HepG2 (cell line): ENCODE results near the gene GPR173. TPM values are rescaled to one million over a fixed set of nuclear protein-coding genes. Genes with fewer than 3 reads are reported as not detected.

Experiments
- ARID3A ChIP-seq: IDR thresholded peaks from 2 replicates; pipeline ENCODE4 v1.6.1; 2012; ENCODE audit warnings: low read depth, low read length, improper control_type of control experiment
- ATM ChIP-seq: fragments of 450-650 bp; IDR thresholded peaks from 2 replicates; pipeline ENCODE4 v1.7.1; 2017; ENCODE audit warnings: mild to moderate bottlenecking, borderline replicate concordance
- HOXD1 ChIP-seq: sonication (generic); formaldehyde crosslinking; IDR thresholded peaks from 2 replicates; pipeline ENCODE4 v1.5.0; 2020; ENCODE audit warnings: missing genetic modification reagents
- MTA1 ChIP-seq: sonication (generic); formaldehyde crosslinking; IDR thresholded peaks from 2 replicates; pipeline ENCODE4 v1.4.0; 2020; ENCODE audit warnings: missing genetic modification reagents, mild to moderate bottlenecking, borderline replicate concordance
- NR3C1 ChIP-seq: sonication (generic); formaldehyde crosslinking; IDR thresholded peaks from 2 replicates; pipeline ENCODE4 v1.4.0; 2020; ENCODE audit warnings: missing genetic modification reagents
- RNF2 ChIP-seq: fragments of 450-650 bp; conservative IDR thresholded peaks from 2 replicates; pipeline ENCODE4 v1.6.1; 2016; ENCODE audit warnings: low read depth
- SATB2 ChIP-seq: sonication (generic); formaldehyde crosslinking; IDR thresholded peaks from 2 replicates; pipeline ENCODE4 v1.5.0; 2020; ENCODE audit warnings: missing genetic modification reagents
- THAP11 ChIP-seq: IDR thresholded peaks from 2 replicates; pipeline ENCODE4 v1.6.1; 2016; ENCODE audit warnings: missing biosample characterization, missing genetic modification reagents
- ZMYM3 ChIP-seq: sonication (generic); formaldehyde crosslinking; IDR thresholded peaks from 2 replicates; pipeline ENCODE4 v1.5.1; 2020; ENCODE audit warnings: mild to moderate bottlenecking, missing genetic modification reagents
- ZNF280D ChIP-seq: sonication (generic); formaldehyde crosslinking; IDR thresholded peaks from 2 replicates; pipeline ENCODE4 v1.5.1; 2020; ENCODE audit warnings: mild to moderate bottlenecking, missing genetic modification reagents
- ZNF343 ChIP-seq: sonication (generic); formaldehyde crosslinking; IDR thresholded peaks from 2 replicates; pipeline ENCODE4 v1.4.0; 2020; ENCODE audit warnings: mild to moderate bottlenecking, missing genetic modification reagents
- ZNF768 ChIP-seq: sonication (generic); formaldehyde crosslinking; IDR thresholded peaks from 2 replicates; pipeline ENCODE4 v1.4.0; 2020; ENCODE audit warnings: missing genetic modification reagents
- polyA plus RNA-seq, 8 experiments: library from polyadenylated mRNA; depleted of rRNA in 3 of 8; stranded (reverse) in 7 of 8; unstranded in 1 of 8; fragments of >200 nt; fragmentation: Illumina TruSeq in 4 of 8; extraction: Trizol in 4 of 8; gene quantifications; 2 replicates each; pipeline versions ENCODE4 v1.2.1 to v1.2.3, GENCODE V29; 2011 to 2016; ENCODE audit warnings: low read depth in 4 of 8, missing spikeins in 1 of 8, mixed read lengths in 1 of 8; ENCODE audit not compliant: insufficient read depth in 1 of 8
- total RNA-seq, 5 experiments: library from RNA; depleted of rRNA; stranded (reverse); fragments of >200 nt; fragmentation: Illumina TruSeq; extraction: Trizol; gene quantifications; 2 replicates each; pipeline ENCODE4 v1.2.3, GENCODE V29; 2016; ENCODE audit warnings: low read depth in 1 of 5
- TF ChIP-seq, protein P1 (sequence below): sonication (generic); formaldehyde crosslinking; conservative IDR thresholded peaks from 2 replicates; pipeline ENCODE4 v1.8.0; 2022; ENCODE audit warnings: mild to moderate bottlenecking, moderate library complexity, missing genetic modification reagents
- TF ChIP-seq, protein P2 (sequence below): sonication (generic); formaldehyde crosslinking; IDR thresholded peaks from 2 replicates; pipeline ENCODE4 v1.4.0; 2020; ENCODE audit warnings: mild to moderate bottlenecking, missing genetic modification reagents

The GPR173 gene
- total and polyA plus RNA-seq, 2 of the 13 experiments (the other 11 are each of a cell fraction or from before 2014, with no cell fraction given): 0.04 TPM; not detected in 1

GRCh38 chrX:53093748-53094581 lies 45.4 kb downstream of the GPR173 start, which contains the start of gene KANTR (continued):
- TF ChIP-seq MTA1 (CRISPR knock-in tag) (no peak), ZNF280D (CRISPR knock-in tag) (no peak), SATB2 (CRISPR knock-in tag) (no peak), ZNF343 (CRISPR knock-in tag) (no peak), ZNF768 (CRISPR knock-in tag) (no peak), NR3C1 (CRISPR knock-in tag) (no peak), THAP11 (no peak; the same call in 1 of the 2 replicates), HOXD1 (CRISPR knock-in tag) (no peak), ZMYM3 (CRISPR knock-in tag) (no peak), ATM (no peak), RNF2 (0 out of 2 replicates have a peak, but pooled peaks have one; percentile 22), ARID3A (no peak)
- TF ChIP-seq, protein P1, sequence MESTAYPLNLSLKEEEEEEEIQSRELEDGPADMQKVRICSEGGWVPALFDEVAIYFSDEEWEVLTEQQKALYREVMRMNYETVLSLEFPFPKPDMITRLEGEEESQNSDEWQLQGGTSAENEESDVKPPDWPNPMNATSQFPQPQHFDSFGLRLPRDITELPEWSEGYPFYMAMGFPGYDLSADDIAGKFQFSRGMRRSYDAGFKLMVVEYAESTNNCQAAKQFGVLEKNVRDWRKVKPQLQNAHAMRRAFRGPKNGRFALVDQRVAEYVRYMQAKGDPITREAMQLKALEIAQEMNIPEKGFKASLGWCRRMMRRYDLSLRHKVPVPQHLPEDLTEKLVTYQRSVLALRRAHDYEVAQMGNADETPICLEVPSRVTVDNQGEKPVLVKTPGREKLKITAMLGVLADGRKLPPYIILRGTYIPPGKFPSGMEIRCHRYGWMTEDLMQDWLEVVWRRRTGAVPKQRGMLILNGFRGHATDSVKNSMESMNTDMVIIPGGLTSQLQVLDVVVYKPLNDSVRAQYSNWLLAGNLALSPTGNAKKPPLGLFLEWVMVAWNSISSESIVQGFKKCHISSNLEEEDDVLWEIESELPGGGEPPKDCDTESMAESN (CRISPR knock-in tag): no peak
- TF ChIP-seq, protein P2, sequence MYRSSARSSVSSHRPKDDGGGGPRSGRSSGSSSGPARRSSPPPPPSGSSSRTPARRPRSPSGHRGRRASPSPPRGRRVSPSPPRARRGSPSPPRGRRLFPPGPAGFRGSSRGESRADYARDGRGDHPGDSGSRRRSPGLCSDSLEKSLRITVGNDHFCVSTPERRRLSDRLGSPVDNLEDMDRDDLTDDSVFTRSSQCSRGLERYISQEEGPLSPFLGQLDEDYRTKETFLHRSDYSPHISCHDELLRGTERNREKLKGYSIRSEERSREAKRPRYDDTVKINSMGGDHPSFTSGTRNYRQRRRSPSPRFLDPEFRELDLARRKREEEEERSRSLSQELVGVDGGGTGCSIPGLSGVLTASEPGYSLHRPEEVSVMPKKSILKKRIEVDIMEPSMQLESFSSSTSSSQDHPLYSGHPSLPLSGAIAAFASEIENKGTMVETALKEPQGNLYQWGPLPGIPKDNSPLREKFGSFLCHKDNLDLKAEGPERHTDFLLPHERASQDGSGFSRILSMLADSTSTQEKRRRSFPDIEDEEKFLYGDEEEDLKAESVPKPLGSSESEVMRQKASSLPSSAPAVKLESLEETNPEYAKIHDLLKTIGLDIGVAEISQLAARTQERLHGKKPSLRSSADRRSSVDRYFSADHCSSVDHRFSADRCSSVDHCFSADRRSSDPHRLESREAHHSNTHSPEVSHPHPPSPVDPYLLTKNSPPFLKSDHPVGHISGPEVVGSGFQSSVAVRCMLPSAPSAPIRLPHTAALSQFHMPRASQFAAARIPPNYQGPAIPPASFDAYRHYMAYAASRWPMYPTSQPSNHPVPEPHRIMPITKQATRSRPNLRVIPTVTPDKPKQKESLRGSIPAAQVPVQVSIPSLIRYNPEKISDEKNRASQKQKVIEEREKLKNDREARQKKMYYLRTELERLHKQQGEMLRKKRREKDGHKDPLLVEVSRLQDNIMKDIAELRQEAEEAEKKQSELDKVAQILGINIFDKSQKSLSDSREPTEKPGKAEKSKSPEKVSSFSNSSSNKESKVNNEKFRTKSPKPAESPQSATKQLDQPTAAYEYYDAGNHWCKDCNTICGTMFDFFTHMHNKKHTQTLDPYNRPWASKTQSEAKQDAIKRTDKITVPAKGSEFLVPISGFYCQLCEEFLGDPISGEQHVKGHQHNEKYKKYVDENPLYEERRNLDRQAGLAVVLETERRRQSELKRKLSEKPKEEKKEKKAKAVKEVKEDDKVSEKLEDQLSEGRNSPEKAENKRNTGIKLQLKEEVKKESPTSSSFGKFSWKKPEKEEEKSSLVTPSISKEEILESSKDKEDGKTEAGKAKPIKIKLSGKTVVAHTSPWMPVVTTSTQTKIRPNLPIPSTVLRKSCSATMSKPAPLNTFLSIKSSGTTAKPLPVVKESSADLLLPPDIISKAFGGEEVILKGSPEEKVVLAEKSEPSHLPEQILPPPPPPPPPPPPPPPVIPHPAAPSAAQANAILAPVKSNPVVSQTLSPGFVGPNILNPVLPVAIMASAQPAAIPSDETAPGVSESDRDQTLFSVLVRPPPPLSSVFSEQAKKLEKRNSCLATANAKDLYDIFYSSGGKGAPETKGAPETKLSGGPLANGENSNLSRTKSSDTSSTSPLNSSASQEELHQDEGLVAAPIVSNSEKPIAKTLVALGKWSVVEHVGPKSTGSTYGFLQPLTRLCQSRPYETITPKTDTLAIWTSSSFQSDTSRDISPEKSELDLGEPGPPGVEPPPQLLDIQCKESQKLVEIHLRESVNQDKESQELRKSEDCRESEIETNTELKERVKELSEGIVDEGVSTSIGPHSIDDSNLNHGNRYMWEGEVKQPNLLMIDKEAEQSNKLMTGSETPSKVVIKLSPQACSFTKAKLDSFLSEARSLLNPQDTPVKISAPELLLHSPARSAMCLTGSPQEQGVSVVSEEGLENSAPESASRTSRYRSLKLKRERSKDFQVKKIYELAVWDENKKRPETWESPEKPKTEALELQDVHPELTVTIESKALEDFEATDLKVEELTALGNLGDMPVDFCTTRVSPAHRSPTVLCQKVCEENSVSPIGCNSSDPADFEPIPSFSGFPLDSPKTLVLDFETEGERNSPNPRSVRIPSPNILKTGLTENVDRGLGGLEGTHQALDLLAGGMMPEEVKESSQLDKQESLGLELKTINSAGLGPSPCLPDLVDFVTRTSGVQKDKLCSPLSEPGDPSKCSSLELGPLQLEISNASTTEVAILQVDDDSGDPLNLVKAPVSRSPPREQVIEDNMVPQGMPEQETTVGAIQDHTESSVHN (CRISPR knock-in tag): no peak
